ENCODE measurements around the gene GTF2F1.

GRCh38 chr19:6418562-6418932 lies 25.6 kb upstream of the GTF2F1 start:
- TF ChIP-seq CTCF (IDR thresholded peaks at IDR 0.05) (no peak), POLR2AphosphoS5 (IDR thresholded peaks at IDR 0.05) (no peak), POLR2A (IDR thresholded peaks at IDR 0.05) (no peak), EP300 (IDR thresholded peaks at IDR 0.05) (no peak)

All from suprapubic skin (tissue), 4 donors.